Colonic mucosa (tissue), 4 donors: ENCODE measurements around the gene SMS. TPM values are rescaled to one million over a fixed set of nuclear protein-coding genes. Genes with fewer than 3 reads are reported as not detected.

Source experiments
- DNase-seq: peaks from one replicate; pipeline ENCODE4 v3.0.0-alpha.2; 2020
- H3K27ac ChIP-seq: fragments of 200-600 bp; one replicate; pipeline ENCODE4 v1.8.0; 2021
- H3K27me3 ChIP-seq: fragments of 200-600 bp; one replicate; pipeline ENCODE4 v1.8.0; 2021
- H3K36me3 ChIP-seq: fragments of 200-600 bp; one replicate; pipeline ENCODE4 v1.8.0; 2021
- H3K4me1 ChIP-seq: fragments of 200-600 bp; one replicate; pipeline ENCODE4 v1.8.0; 2021; ENCODE audit warnings: mild to moderate bottlenecking
- H3K4me3 ChIP-seq: fragments of 200-600 bp; one replicate; pipeline ENCODE4 v1.8.0; 2021
- H3K9ac ChIP-seq, 2 donors: one replicate each; pipeline ENCODE4 v1.7.0; 2013; ENCODE audit warnings: control low read depth in 2 of 2, low read depth in 2 of 2, low read length in 2 of 2
- H3K9me3 ChIP-seq: fragments of 200-600 bp; one replicate; pipeline ENCODE4 v1.8.0; 2021
- intact Hi-C: fragments of 100-400 bp; cut with DNase I; formaldehyde crosslinking; loops from one replicate; pipeline ENCODE4 v1.14.1; 2022
- total RNA-seq, 2 donors: library from RNA; stranded (reverse); fragmentation: NEBNext Ultra II Directional in 1 of 2; extraction: Animal tissue kit (Norgen Biotek cat#: 25700) in 1 of 2; gene quantifications; one replicate each; pipeline ENCODE4 v1.2.1, GENCODE V29; 2021
- TF ChIP-seq, protein P1 (sequence below): fragments of 200-600 bp; IDR thresholded peaks from one replicate; pipeline ENCODE4 v1.8.0; 2022; ENCODE audit warnings: antibody characterized with exemption, mild to moderate bottlenecking
- donor health status: healthy.
- donor health status: DM: no; HTN: no; CAD: no.
- donor health status: DM: no; HTN: no; CAD: no.

The SMS gene
- total RNA-seq, 2 donors from 2014 or later, result 73.7 to 100 TPM

DNA sequence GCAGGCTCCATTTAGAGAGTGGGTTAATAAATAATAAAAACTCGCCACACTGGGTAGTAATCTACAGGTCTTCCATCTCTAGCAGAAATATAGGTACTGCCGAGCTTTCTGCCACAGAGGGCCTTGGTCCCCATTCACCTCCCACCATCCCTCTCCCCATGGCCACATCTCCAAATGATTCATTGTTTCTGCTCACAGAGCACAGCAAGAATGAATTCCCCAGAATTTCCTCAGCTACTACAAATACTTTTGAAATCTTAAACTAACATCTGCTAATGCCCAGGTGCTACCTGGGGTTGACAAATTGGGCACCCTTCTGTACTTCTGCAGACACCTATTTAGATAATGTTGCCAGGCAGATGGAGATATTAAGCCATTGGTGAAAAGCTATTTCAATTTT, 96.7 kb downstream of the SMS start:
- H3K4me3 ChIP-seq, result no peak overlapping the region
- no peaks in the 10 kb centered on the region for H3K4me1 ChIP-seq
- H3K36me3 ChIP-seq, result no peaks in the 10 kb centered on the region
- TF ChIP-seq, protein P1, sequence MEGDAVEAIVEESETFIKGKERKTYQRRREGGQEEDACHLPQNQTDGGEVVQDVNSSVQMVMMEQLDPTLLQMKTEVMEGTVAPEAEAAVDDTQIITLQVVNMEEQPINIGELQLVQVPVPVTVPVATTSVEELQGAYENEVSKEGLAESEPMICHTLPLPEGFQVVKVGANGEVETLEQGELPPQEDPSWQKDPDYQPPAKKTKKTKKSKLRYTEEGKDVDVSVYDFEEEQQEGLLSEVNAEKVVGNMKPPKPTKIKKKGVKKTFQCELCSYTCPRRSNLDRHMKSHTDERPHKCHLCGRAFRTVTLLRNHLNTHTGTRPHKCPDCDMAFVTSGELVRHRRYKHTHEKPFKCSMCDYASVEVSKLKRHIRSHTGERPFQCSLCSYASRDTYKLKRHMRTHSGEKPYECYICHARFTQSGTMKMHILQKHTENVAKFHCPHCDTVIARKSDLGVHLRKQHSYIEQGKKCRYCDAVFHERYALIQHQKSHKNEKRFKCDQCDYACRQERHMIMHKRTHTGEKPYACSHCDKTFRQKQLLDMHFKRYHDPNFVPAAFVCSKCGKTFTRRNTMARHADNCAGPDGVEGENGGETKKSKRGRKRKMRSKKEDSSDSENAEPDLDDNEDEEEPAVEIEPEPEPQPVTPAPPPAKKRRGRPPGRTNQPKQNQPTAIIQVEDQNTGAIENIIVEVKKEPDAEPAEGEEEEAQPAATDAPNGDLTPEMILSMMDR, result no peak
- no peak overlapping the region for H3K27ac ChIP-seq
- intact Hi-C loops, result no loop called here
- DNase-seq, result no peak
- H3K27me3 ChIP-seq, result no peaks in the 10 kb centered on the region
- H3K9ac ChIP-seq, result no peak overlapping the region
- H3K9me3 ChIP-seq, result no peaks in the 10 kb centered on the region

- Histone ChIP-seq H3K36me3 (no peaks in the 10 kb centered on the region), H3K4me3 (no peak overlapping the region), H3K9ac (no peak overlapping the region), H3K9me3 (no peaks in the 10 kb centered on the region), H3K4me1 (no peaks in the 10 kb centered on the region), H3K27me3 (no peaks in the 10 kb centered on the region), H3K27ac (no peak overlapping the region)
- TF ChIP-seq, protein P1, result no peak
- intact Hi-C loops, result no loop called here
- no peak for DNase-seq
Observed at GRCh38 chrX:22037911-22038537, 97.5 kb downstream of the SMS start.

GRCh38 chrX:22039541-22039940, 99.0 kb downstream of the SMS start:
- Histone ChIP-seq H3K9me3 (no peaks in the 10 kb centered on the region), H3K4me3 (no peak overlapping the region), H3K4me1 (no peaks in the 10 kb centered on the region), H3K27me3 (no peaks in the 10 kb centered on the region), H3K27ac (no peak overlapping the region), H3K36me3 (no peaks in the 10 kb centered on the region), H3K9ac (no peak overlapping the region)
- intact Hi-C loops, result no loop called here
- TF ChIP-seq, protein P1, result no peak
- no peak for DNase-seq

DNA sequence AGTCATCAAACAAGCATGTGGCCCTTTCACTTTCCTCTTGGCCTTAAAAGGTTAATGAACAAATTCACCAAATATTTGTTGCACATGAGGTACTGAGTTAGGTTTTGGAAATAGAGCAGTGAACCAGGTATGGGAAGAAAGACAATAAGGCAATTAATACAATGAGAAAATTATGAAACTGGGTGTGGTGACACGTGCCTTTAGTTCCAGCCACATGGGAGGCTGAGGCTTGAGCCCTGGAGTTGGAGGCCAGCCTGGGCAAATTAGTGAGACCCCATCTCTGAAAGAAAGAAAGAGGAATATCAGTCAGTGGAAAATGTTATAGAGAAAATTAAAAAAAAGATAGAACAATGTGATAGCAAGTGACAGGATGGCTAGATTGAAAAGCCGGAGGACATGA, 99.7 kb downstream of the SMS start:
- no peaks in the 10 kb centered on the region for H3K9me3 ChIP-seq
- no peaks in the 10 kb centered on the region for H3K4me1 ChIP-seq
- DNase-seq, result no peak
- H3K27me3 ChIP-seq, result no peaks in the 10 kb centered on the region
- no peak overlapping the region for H3K27ac ChIP-seq
- intact Hi-C loops, result no loop called here
- H3K36me3 ChIP-seq, result no peaks in the 10 kb centered on the region
- no peak overlapping the region for H3K4me3 ChIP-seq
- no peak overlapping the region for H3K9ac ChIP-seq
- TF ChIP-seq, protein P1, result no peak

DNA sequence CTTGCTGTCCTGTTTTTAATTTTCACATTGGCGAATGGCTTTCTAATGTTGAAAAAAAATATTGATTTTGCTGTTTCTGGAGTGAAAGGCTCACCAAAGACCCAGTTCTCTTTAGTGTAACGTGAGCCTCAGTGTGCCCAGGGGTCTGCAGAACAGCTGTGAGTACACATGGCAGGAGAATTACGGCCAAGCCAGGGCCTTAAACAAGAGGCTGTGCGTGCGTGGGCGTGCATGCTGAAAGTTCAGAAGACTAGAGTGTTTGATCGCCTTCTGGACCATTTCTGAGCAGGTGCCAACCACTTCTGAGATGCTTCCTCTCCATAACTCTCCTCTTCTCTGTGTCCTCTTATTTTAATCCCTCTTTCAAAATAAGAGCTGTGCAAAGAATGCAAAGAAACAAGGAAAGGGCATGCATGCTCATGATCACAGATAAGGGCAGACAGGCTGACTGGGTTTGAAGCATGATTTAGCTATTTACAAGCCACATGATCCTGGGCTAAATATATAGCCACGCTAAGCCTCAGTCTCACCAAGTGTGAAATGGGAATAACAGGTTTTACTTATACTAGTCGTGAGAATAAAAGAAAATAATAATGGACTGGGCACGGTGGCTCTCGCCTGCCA, 101.5 kb downstream of the SMS start:
- no peak overlapping the region for H3K9ac ChIP-seq
- intact Hi-C loops, result no loop called here
- H3K4me1 ChIP-seq, result no peaks in the 10 kb centered on the region
- H3K4me3 ChIP-seq, result no peak overlapping the region
- H3K27me3 ChIP-seq, result no peaks in the 10 kb centered on the region
- DNase-seq, result no peak
- TF ChIP-seq, protein P1, result no peak
- no peak overlapping the region for H3K27ac ChIP-seq
- H3K9me3 ChIP-seq, result no peaks in the 10 kb centered on the region
- no peaks in the 10 kb centered on the region for H3K36me3 ChIP-seq
